GM12872 (cell line): ENCODE measurements around the gene FAM222A.

Source experiments
- CTCF ChIP-seq: IDR thresholded peaks from 3 replicates; pipeline ENCODE4 v1.5.1; 2011; ENCODE audit warnings: low read depth, mild to moderate bottlenecking, low read length, moderate library complexity; ENCODE audit not compliant: insufficient read depth

FAM222A gene

GRCh38 chr12:109813810-109814416 lies 100.3 kb downstream of the FAM222A start:
- TF ChIP-seq CTCF, result no peak

GRCh38 chr12:109814600-109815150 lies 101.0 kb downstream of the FAM222A start:
- no peak for TF ChIP-seq CTCF

- no peak for TF ChIP-seq CTCF
Observed at GRCh38 chr12:109815225-109815624, 101.6 kb downstream of the FAM222A start.

GRCh38 chr12:109815757-109816617 lies 102.4 kb downstream of the FAM222A start:
- no peak for TF ChIP-seq CTCF

GRCh38 chr12:109816870-109817269 lies 103.2 kb downstream of the FAM222A start:
- TF ChIP-seq CTCF, result no peak

GRCh38 chr12:109817627-109818231 lies 104.1 kb downstream of the FAM222A start:
- TF ChIP-seq CTCF, result no peak

- TF ChIP-seq CTCF, result no peak
Observed at GRCh38 chr12:109818253-109818652, 104.6 kb downstream of the FAM222A start.
